IMR-90 (cell line): ENCODE data around the gene MIPEP. TPM values are rescaled to one million over a fixed set of nuclear protein-coding genes. Genes with fewer than 3 reads are reported as not detected.
"Not testable (repeated sequence)": the region's sequence is repeated elsewhere in the genome, so short reads cannot be mapped to it uniquely, and the experiment has no call there.

Experiments used
- ATAC-seq: fragments of 200-7000 bp; cut with Tn5 transposase; 2 replicates; pipeline ENCODE4 v1.9.1; 2020; ENCODE audit warnings: low read depth, mild to moderate bottlenecking, moderate library complexity
- BruUV-seq: library from RNA; stranded (reverse); fragments of 400-500 nt; replicated peaks from 2 replicates; lab custom pipeline; 2021; lab: Mats Ljungman, UMichigan
- CTCF ChIA-PET: fragments of 300-600 bp; formaldehyde crosslinking; extraction: SDS; loops from one replicate; lab custom pipeline; 2021; ENCODE audit warnings: antibody characterized with exemption; lab: Yijun Ruan, JAX
- POLR2A ChIA-PET: fragments of 300-600 bp; sonication (Branson Sonifier 250); formaldehyde crosslinking; loops from one replicate; lab custom pipeline; 2022; ENCODE audit warnings: antibody characterized with exemption; ENCODE audit not compliant: unreplicated experiment; lab: Charles Lee
- DNase-seq: peaks from one replicate; pipeline ENCODE4 v3.0.0; 2013
- H2AFZ ChIP-seq: replicated peaks from 2 replicates; pipeline ENCODE3; 2013; ENCODE audit warnings: low read length, mild to moderate bottlenecking; ENCODE audit not compliant: poor library complexity
- H2AK5ac ChIP-seq: 2 replicates; pipeline ENCODE4 v1.6.1; 2013; ENCODE audit warnings: low read depth, low read length, inconsistent platforms
- H2AK9ac ChIP-seq: replicated peaks from 2 replicates; pipeline ENCODE3; 2013; ENCODE audit warnings: mild to moderate bottlenecking, low read depth, low read length, moderate library complexity; ENCODE audit not compliant: poor library complexity
- H2BK120ac ChIP-seq: 2 replicates; pipeline ENCODE4 v1.6.1; 2013; ENCODE audit warnings: low read depth, low read length, inconsistent platforms
- H2BK15ac ChIP-seq: 3 replicates; pipeline ENCODE4 v1.6.1; 2013; ENCODE audit warnings: low read depth, low read length, inconsistent platforms
- H2BK20ac ChIP-seq: 2 replicates; pipeline ENCODE4 v1.6.1; 2013; ENCODE audit warnings: low read depth, mild to moderate bottlenecking, inconsistent platforms, low read length, moderate library complexity
- H2BK5ac ChIP-seq: 2 replicates; pipeline ENCODE4 v1.6.1; 2013; ENCODE audit warnings: mild to moderate bottlenecking, low read depth, low read length, inconsistent platforms; ENCODE audit not compliant: poor library complexity, severe bottlenecking
- H3K14ac ChIP-seq: replicated peaks from 2 replicates; pipeline ENCODE4 v1.6.1; 2013; ENCODE audit warnings: low read depth, low read length, inconsistent platforms
- H3K18ac ChIP-seq: 2 replicates; pipeline ENCODE4 v1.6.1; 2013; ENCODE audit warnings: low read depth, low read length, control low read depth
- H3K23ac ChIP-seq: 2 replicates; pipeline ENCODE4 v1.6.1; 2013; ENCODE audit warnings: low read depth, low read length, inconsistent platforms
- H3K27ac ChIP-seq: 2 replicates; pipeline ENCODE4 v1.5.1; 2013; ENCODE audit warnings: mild to moderate bottlenecking, control low read depth, low read length; ENCODE audit not compliant: insufficient read depth
- H3K27me3 ChIP-seq: 2 replicates; pipeline ENCODE4 v1.6.1; 2013; ENCODE audit warnings: low read length; ENCODE audit not compliant: control insufficient read depth, insufficient read depth
- H3K36me3 ChIP-seq: 2 replicates; pipeline ENCODE4 v1.6.1; 2013; ENCODE audit warnings: low read length, mixed read lengths; ENCODE audit not compliant: control insufficient read depth, insufficient read depth
- H3K4ac ChIP-seq: 2 replicates; pipeline ENCODE4 v1.6.1; 2013; ENCODE audit warnings: low read depth, low read length, inconsistent platforms
- H3K4me1 ChIP-seq: 2 replicates; pipeline ENCODE4 v1.6.1; 2013; ENCODE audit warnings: low read length, mixed read lengths; ENCODE audit not compliant: control insufficient read depth, insufficient read depth
- H3K4me2 ChIP-seq: 2 replicates; pipeline ENCODE4 v1.6.1; 2013; ENCODE audit warnings: low read depth, mild to moderate bottlenecking, control low read depth, low read length, moderate library complexity
- H3K4me3 ChIP-seq: 2 replicates; pipeline ENCODE4 v1.5.1; 2013; ENCODE audit warnings: low read depth, mild to moderate bottlenecking, control low read depth, low read length, moderate library complexity; ENCODE audit not compliant: insufficient read depth
- H3K56ac ChIP-seq: 2 replicates; pipeline ENCODE4 v1.6.1; 2013; ENCODE audit warnings: low read length, inconsistent platforms; ENCODE audit not compliant: insufficient read depth; ENCODE audit errors: extremely low read depth
- H3K79me1 ChIP-seq, 2 experiments: 2 replicates each; pipeline ENCODE4 v1.6.1; 2013; ENCODE audit warnings: low read length in 2 of 2, inconsistent platforms in 1 of 2, low read depth in 1 of 2
- H3K9ac ChIP-seq: 2 replicates; pipeline ENCODE4 v1.6.1; 2013; ENCODE audit warnings: low read depth, low read length, control low read depth
- H3K9me1 ChIP-seq: 2 replicates; pipeline ENCODE4 v1.6.1; 2013; ENCODE audit warnings: low read length, inconsistent platforms; ENCODE audit not compliant: insufficient read depth
- H3K9me3 ChIP-seq: 2 replicates; pipeline ENCODE4 v1.6.1; 2013; ENCODE audit warnings: low read length; ENCODE audit not compliant: control insufficient read depth, insufficient read depth
- H4K20me1 ChIP-seq: 2 replicates; pipeline ENCODE4 v1.6.1; 2013; ENCODE audit warnings: low read length, inconsistent platforms; ENCODE audit not compliant: insufficient read depth
- H4K5ac ChIP-seq: 2 replicates; pipeline ENCODE4 v1.6.1; 2013; ENCODE audit warnings: mild to moderate bottlenecking, low read depth, low read length, control low read depth
- H4K8ac ChIP-seq, 2 experiments: 2 replicates each; pipeline ENCODE4 v1.6.1; 2013; ENCODE audit warnings: low read depth in 2 of 2, low read length in 2 of 2, control low read depth in 1 of 2, inconsistent platforms in 1 of 2
- H4K91ac ChIP-seq: 2 replicates; pipeline ENCODE4 v1.6.1; 2013; ENCODE audit warnings: low read depth, low read length, inconsistent platforms; ENCODE audit not compliant: insufficient read depth
- WGBS, 2 experiments: methylation state at CpG; one replicate each; pipeline versions ENCODE4 v1.1.5 to v1.1.7; 2013; ENCODE audit warnings: missing lambda C conversion rate in 2 of 2; ENCODE audit not compliant: insufficient read length in 1 of 2; ENCODE audit errors: extremely low coverage in 2 of 2; 5-methylcytosine and 5-hydroxymethylcytosine counted together
- dilution Hi-C: fragments of 300-500 bp; cut with HindIII; formaldehyde crosslinking; loops from one replicate; pipeline ENCODE4 v1.14.3; 2018; ENCODE audit warnings: low sequenced_read_pairs; ENCODE audit not compliant: unreplicated experiment
- in situ Hi-C: fragments of 300-500 bp; cut with MboI; formaldehyde crosslinking; loops from 3 replicates; pipeline ENCODE4 v1.14.3; 2019; ENCODE audit warnings: low sequenced_read_pairs, inconsistent platforms, mixed read lengths
- intact Hi-C: fragments of 100-400 bp; cut with micrococcal nuclease; formaldehyde crosslinking; loops from 2 replicates; pipeline ENCODE4 v1.10.0; 2022
- polyA plus RNA-seq, 3 experiments: library from polyadenylated mRNA; depleted of rRNA; stranded (reverse); fragments of >200 nt; gene quantifications; 2 replicates each; pipeline ENCODE4 v1.2.3, GENCODE V29; 2012; ENCODE audit warnings: low replicate concordance in 1 of 3
- total RNA-seq: library from RNA; depleted of rRNA; stranded (reverse); fragments of >200 nt; gene quantifications from 2 replicates; pipeline ENCODE4 v1.2.3, GENCODE V29; 2012

MIPEP gene
- total and polyA plus RNA-seq, 2 of the 4 experiments (the other 2 are of a cell fraction): 15.0 to 21.5 TPM

- H3K56ac ChIP-seq, H2AK5ac ChIP-seq, DNase-seq, H4K91ac ChIP-seq, H4K8ac ChIP-seq, H2BK5ac ChIP-seq, H3K9me1 ChIP-seq, H3K9me3 ChIP-seq, H3K18ac ChIP-seq, H3K36me3 ChIP-seq, H3K4me3 ChIP-seq, H3K4me2 ChIP-seq, POLR2A ChIA-PET, H2BK15ac ChIP-seq, CTCF ChIA-PET, H3K23ac ChIP-seq, H2BK120ac ChIP-seq, H3K27ac ChIP-seq, H3K9ac ChIP-seq, H3K4ac ChIP-seq, H3K79me1 ChIP-seq, BruUV-seq, intact Hi-C loops, H2AK9ac ChIP-seq, ATAC-seq, H3K27me3 ChIP-seq, H3K14ac ChIP-seq, dilution Hi-C loops, H4K20me1 ChIP-seq, H2BK20ac ChIP-seq, H3K4me1 ChIP-seq, H2AFZ ChIP-seq, H4K5ac ChIP-seq: not testable (repeated sequence)
- in situ Hi-C loops: loop anchor here (25.0 kb wide), 1 partner anchor 531 kb away; no protein-coding TSS in a partner anchor
- WGBS, 2 experiments: no CpG with 5 or more reads among the region's 4 CpGs
Measured at GRCh38 chr13:23893791-23894190, 4.6 kb upstream of the MIPEP start.
